Right atrium auricular region (tissue), 2 donors: ENCODE measurements around the gene OTOS. TPM values are rescaled to one million over a fixed set of nuclear protein-coding genes. Genes with fewer than 3 reads are reported as not detected.

Source experiments
- DNase-seq: peaks from one replicate; pipeline ENCODE4 v3.0.0-alpha.2; 2019; ENCODE audit warnings: low spot score
- H3K27ac ChIP-seq, 2 donors: fragments of 200-600 bp; sonication (generic); 1 replicate in 1 of 2; 2 replicates in 1 of 2; pipeline ENCODE4 v1.5.1; 2016 to 2019
- H3K27me3 ChIP-seq, 2 donors: fragments of 200-600 bp; sonication (generic); one replicate each; pipeline versions ENCODE4 v1.5.1 to v1.6.0; 2017 to 2019
- H3K36me3 ChIP-seq: fragments of 200-600 bp; sonication (generic); one replicate; pipeline ENCODE4 v1.5.1; 2016
- H3K4me1 ChIP-seq, 2 donors: fragments of 200-600 bp; sonication (generic); one replicate each; pipeline versions ENCODE4 v1.5.1 to v1.6.0; 2017 to 2019
- H3K4me3 ChIP-seq, 2 donors: fragments of 200-600 bp; sonication (generic); 1 replicate in 1 of 2; 2 replicates in 1 of 2; pipeline ENCODE4 v1.5.1; 2017 to 2019; ENCODE audit warnings: mild to moderate bottlenecking in 1 of 2, moderate library complexity in 1 of 2
- H3K9me3 ChIP-seq, 2 donors: fragments of 200-600 bp; sonication (generic); one replicate each; pipeline ENCODE4 v1.5.1; 2019
- total RNA-seq, 2 donors: library from RNA; depleted of rRNA; stranded (reverse); fragments of >200 nt; gene quantifications; one replicate each; pipeline ENCODE4 v1.1.0, GENCODE V29; 2016
- TF ChIP-seq, protein P1 (sequence below), 2 donors: fragments of 200-600 bp; sonication (generic); IDR thresholded peaks; one replicate each; pipeline ENCODE4 v1.5.1; 2019; ENCODE audit warnings: antibody characterized with exemption in 2 of 2

The OTOS gene
- total RNA-seq, 2 donors from 2014 or later, result not detected

DNA sequence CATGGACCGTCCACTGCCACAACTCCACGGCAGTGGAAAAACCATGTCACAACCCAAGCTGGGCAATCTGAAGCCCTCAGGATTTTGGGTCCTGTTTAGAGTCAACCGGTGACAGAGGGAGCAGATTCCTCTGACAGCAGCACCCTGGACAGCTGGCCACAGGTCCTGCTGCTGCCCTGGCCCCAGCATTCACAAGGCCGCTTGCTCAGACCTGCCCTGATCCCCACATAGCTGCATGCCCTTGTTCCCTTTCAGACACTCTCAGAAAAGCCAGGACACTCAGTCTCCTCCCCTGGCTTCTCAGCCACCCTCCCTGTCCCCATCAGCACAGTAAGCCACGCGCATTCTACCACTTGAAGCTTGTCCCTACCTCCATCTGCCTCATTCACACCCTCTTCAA is 6.0 kb downstream of the OTOS start:
- Histone ChIP-seq H3K27ac (no peak overlapping the region), H3K27me3 (no peaks in the 10 kb centered on the region), H3K36me3 (peaks cover 40% of the 10 kb centered on the region), H3K4me1 (peaks cover 0 to 13% of the 10 kb centered on the region in 2 donors), H3K4me3 (no peak overlapping the region), H3K9me3 (no peaks in the 10 kb centered on the region)
- DNase-seq, result no peak
- TF ChIP-seq, protein P1, sequence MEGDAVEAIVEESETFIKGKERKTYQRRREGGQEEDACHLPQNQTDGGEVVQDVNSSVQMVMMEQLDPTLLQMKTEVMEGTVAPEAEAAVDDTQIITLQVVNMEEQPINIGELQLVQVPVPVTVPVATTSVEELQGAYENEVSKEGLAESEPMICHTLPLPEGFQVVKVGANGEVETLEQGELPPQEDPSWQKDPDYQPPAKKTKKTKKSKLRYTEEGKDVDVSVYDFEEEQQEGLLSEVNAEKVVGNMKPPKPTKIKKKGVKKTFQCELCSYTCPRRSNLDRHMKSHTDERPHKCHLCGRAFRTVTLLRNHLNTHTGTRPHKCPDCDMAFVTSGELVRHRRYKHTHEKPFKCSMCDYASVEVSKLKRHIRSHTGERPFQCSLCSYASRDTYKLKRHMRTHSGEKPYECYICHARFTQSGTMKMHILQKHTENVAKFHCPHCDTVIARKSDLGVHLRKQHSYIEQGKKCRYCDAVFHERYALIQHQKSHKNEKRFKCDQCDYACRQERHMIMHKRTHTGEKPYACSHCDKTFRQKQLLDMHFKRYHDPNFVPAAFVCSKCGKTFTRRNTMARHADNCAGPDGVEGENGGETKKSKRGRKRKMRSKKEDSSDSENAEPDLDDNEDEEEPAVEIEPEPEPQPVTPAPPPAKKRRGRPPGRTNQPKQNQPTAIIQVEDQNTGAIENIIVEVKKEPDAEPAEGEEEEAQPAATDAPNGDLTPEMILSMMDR (IDR thresholded peaks at IDR 0.05), result no peak

- Histone ChIP-seq H3K4me1 (peaks cover 0 to 13% of the 10 kb centered on the region in 2 donors), H3K9me3 (no peaks in the 10 kb centered on the region), H3K27ac (no peak overlapping the region), H3K27me3 (no peaks in the 10 kb centered on the region), H3K36me3 (peaks cover 49% of the 10 kb centered on the region), H3K4me3 (no peak overlapping the region)
- no peak for DNase-seq
- TF ChIP-seq, protein P1 (IDR thresholded peaks at IDR 0.05), result no peak
These were observed 7.1 kb downstream of the OTOS start for GRCh38 chr2:240133401-240133800.

- H3K27ac ChIP-seq, result no peak overlapping the region
- no peak for DNase-seq
- no peaks in the 10 kb centered on the region for H3K9me3 ChIP-seq
- H3K27me3 ChIP-seq, result no peaks in the 10 kb centered on the region
- H3K36me3 ChIP-seq, result peaks cover 54% of the 10 kb centered on the region
- TF ChIP-seq, protein P1 (IDR thresholded peaks at IDR 0.05), result no peak
- no peak overlapping the region for H3K4me3 ChIP-seq
- H3K4me1 ChIP-seq, result peaks cover 0 to 13% of the 10 kb centered on the region in 2 donors
These were observed 7.8 kb downstream of the OTOS start for GRCh38 chr2:240132651-240132980.

GRCh38 chr2:240131941-240132650 is 8.4 kb downstream of the OTOS start:
- TF ChIP-seq, protein P1 (IDR thresholded peaks at IDR 0.05), result no peak
- H3K4me3 ChIP-seq, result no peak overlapping the region
- no peak overlapping the region for H3K27ac ChIP-seq
- H3K9me3 ChIP-seq, result no peaks in the 10 kb centered on the region
- no peaks in the 10 kb centered on the region for H3K27me3 ChIP-seq
- no peak for DNase-seq
- peaks cover 0 to 13% of the 10 kb centered on the region in 2 donors for H3K4me1 ChIP-seq
- peaks cover 54% of the 10 kb centered on the region for H3K36me3 ChIP-seq

- Histone ChIP-seq H3K27ac (no peak overlapping the region), H3K9me3 (no peaks in the 10 kb centered on the region), H3K4me3 (no peak overlapping the region), H3K4me1 (peaks cover 0 to 13% of the 10 kb centered on the region in 2 donors), H3K27me3 (no peaks in the 10 kb centered on the region), H3K36me3 (peaks cover 54% of the 10 kb centered on the region)
- no peak for DNase-seq
- TF ChIP-seq, protein P1 (IDR thresholded peaks at IDR 0.05), result no peak
These were observed 9.2 kb downstream of the OTOS start for GRCh38 chr2:240131296-240131695.
